H1 (cell line): ENCODE measurements around the gene CAMP. TPM values are rescaled to one million over a fixed set of nuclear protein-coding genes. Genes with fewer than 3 reads are reported as not detected.

Source experiments
- CREB1 ChIP-seq: IDR thresholded peaks from 2 replicates; pipeline ENCODE4 v1.6.1; 2012; ENCODE audit warnings: inconsistent platforms
- PHF8 ChIP-seq: fragments of 200-600 bp; sonication (generic); conservative IDR thresholded peaks from 2 replicates; pipeline ENCODE4 v1.7.1; 2012; ENCODE audit warnings: low read depth, mild to moderate bottlenecking, inconsistent platforms, low read length, moderate library complexity
- POLR2A ChIP-seq, 2 experiments: IDR thresholded peaks; 1 replicate in 1 of 2; 2 replicates in 1 of 2; pipeline ENCODE4 v1.6.1; 2011; ENCODE audit warnings: low read depth in 2 of 2, low read length in 2 of 2, mild to moderate bottlenecking in 2 of 2; ENCODE audit errors: control extremely low read depth in 1 of 2
- POU5F1 ChIP-seq: IDR thresholded peaks from 2 replicates; pipeline ENCODE4 v1.6.1; 2011; ENCODE audit warnings: low read depth, mild to moderate bottlenecking, low read length, moderate library complexity
- RAD21 ChIP-seq, 2 experiments: IDR thresholded peaks in 1 of 2; conservative IDR thresholded peaks in 1 of 2; 2 replicates each; pipeline ENCODE4 v1.6.1; 2011; ENCODE audit warnings: low read depth in 2 of 2, low read length in 2 of 2, improper control_type of control experiment in 1 of 2, inconsistent platforms in 1 of 2, mild to moderate bottlenecking in 1 of 2, moderate library complexity in 1 of 2
- SUZ12 ChIP-seq: fragments of 200-600 bp; sonication (generic); IDR thresholded peaks from 2 replicates; pipeline ENCODE4 v1.6.1; 2012; ENCODE audit warnings: mild to moderate bottlenecking, inconsistent platforms, low read length, moderate library complexity, mixed read lengths
- TAF7 ChIP-seq: optimal IDR thresholded peaks from 2 replicates; pipeline ENCODE3; 2011; ENCODE audit warnings: low read depth, mild to moderate bottlenecking, inconsistent platforms, low read length, moderate library complexity, borderline replicate concordance
- polyA plus RNA-seq, 7 experiments: library from polyadenylated mRNA; depleted of rRNA in 3 of 7; stranded (reverse) in 5 of 7; unstranded in 2 of 7; fragments of >200 nt in 5 of 7; fragments of 200-250 nt in 2 of 7; gene quantifications; 1 replicate in 5 of 7; 2 replicates in 1 of 7; 4 replicates in 1 of 7; pipeline versions ENCODE4 v1.2.1 to v1.2.3, GENCODE V29; 2011 to 2013; ENCODE audit warnings: missing spikeins in 2 of 7, mixed read lengths in 2 of 7
- total RNA-seq: library from RNA; stranded (reverse); fragmentation: NEBNext Ultra II Directional; extraction: Animal tissue kit (Norgen Biotek cat#: 25700); gene quantifications from 2 replicates; pipeline ENCODE4 v1.2.1, GENCODE V29; 2021

The CAMP gene
- total and polyA plus RNA-seq, 2 of the 8 experiments (the other 6 are each of a cell fraction or from before 2014, with no cell fraction given) = not detected

- no peak for TF ChIP-seq PHF8
- no peak for TF ChIP-seq SUZ12
- TF ChIP-seq CREB1 = no peak
- TF ChIP-seq TAF7 = no peak
- TF ChIP-seq POU5F1 = no peak
- TF ChIP-seq RAD21 (IDR thresholded peaks at IDR 0.05 in 1 of 2, conservative IDR thresholded peaks at IDR 0.05 in 1 of 2; ENCODE audit: low read depth in 2 of 2, low read length in 2 of 2) = no peak
- no peak for TF ChIP-seq POLR2A (IDR thresholded peaks at IDR 0.05; ENCODE audit: control extremely low read depth in 1 of 2, low read depth in 2 of 2, low read length in 2 of 2)
These were observed 3.8 kb upstream of the CAMP start (continued) for GRCh38 chr3:48219543-48219942.
